Fibroblast of lung (primary cell): ENCODE results near the gene SRP14. TPM values are rescaled to one million over a fixed set of nuclear protein-coding genes. Genes with fewer than 3 reads are reported as not detected.
A peak's percentile ranks its signal among the peaks of the same experiment; 100 is the strongest.

Experiments used
- DNase-seq, 2 donors: peaks; one replicate each; pipeline versions ENCODE4 v3.0.0 to v3.0.0-alpha.2; 2010; ENCODE audit warnings: low read depth in 2 of 2
- H2AFZ ChIP-seq: 2 replicates; pipeline ENCODE4 v1.5.1; 2012; ENCODE audit warnings: low read length, control low read depth, inconsistent platforms
- H3K27ac ChIP-seq: 2 replicates; pipeline ENCODE4 v1.5.1; 2011; ENCODE audit warnings: low read length, control low read depth; ENCODE audit not compliant: insufficient read depth
- H3K27me3 ChIP-seq: 2 replicates; pipeline ENCODE4 v1.5.1; 2011; ENCODE audit warnings: mild to moderate bottlenecking, low read length; ENCODE audit not compliant: control insufficient read depth, insufficient read depth
- H3K36me3 ChIP-seq: 2 replicates; pipeline ENCODE4 v1.5.1; 2011; ENCODE audit warnings: low read length; ENCODE audit not compliant: control insufficient read depth, insufficient read depth
- H3K4me1 ChIP-seq: 2 replicates; pipeline ENCODE4 v1.5.1; 2011; ENCODE audit warnings: low read length; ENCODE audit not compliant: control insufficient read depth, insufficient read depth; ENCODE audit errors: extremely low read depth
- H3K4me2 ChIP-seq: 2 replicates; pipeline ENCODE4 v1.5.1; 2011; ENCODE audit warnings: low read length, control low read depth; ENCODE audit not compliant: insufficient read depth; ENCODE audit errors: extremely low read depth
- H3K4me3 ChIP-seq, 4 experiments: fragments of 200-600 bp in 1 of 4; sonication (generic) in 1 of 4; replicated peaks in 1 of 4; 2 replicates each; pipeline ENCODE4 v1.5.1; 2011 to 2016; ENCODE audit warnings: low read length in 4 of 4, low read depth in 3 of 4, mild to moderate bottlenecking in 3 of 4, control low read depth in 2 of 4, inconsistent platforms in 1 of 4, mixed read lengths in 1 of 4; ENCODE audit not compliant: insufficient read depth in 1 of 4; ENCODE audit errors: control extremely low read depth in 1 of 4
- H3K79me2 ChIP-seq: 2 replicates; pipeline ENCODE4 v1.5.1; 2012; ENCODE audit warnings: mild to moderate bottlenecking, low read length, inconsistent platforms; ENCODE audit not compliant: control insufficient read depth, insufficient read depth
- H3K9ac ChIP-seq: 2 replicates; pipeline ENCODE4 v1.5.1; 2011; ENCODE audit warnings: mild to moderate bottlenecking, low read length, control low read depth; ENCODE audit not compliant: insufficient read depth
- H3K9me3 ChIP-seq: 2 replicates; pipeline ENCODE4 v1.5.1; 2012; ENCODE audit warnings: low read depth, low read length; ENCODE audit not compliant: control insufficient read depth, insufficient read depth
- H4K20me1 ChIP-seq: 2 replicates; pipeline ENCODE4 v1.5.1; 2011; ENCODE audit warnings: low read length; ENCODE audit not compliant: control insufficient read depth, insufficient read depth; ENCODE audit errors: extremely low read depth
- CTCF ChIP-seq, 2 donors: IDR thresholded peaks in 1 of 2; conservative IDR thresholded peaks in 1 of 2; 1 replicate in 1 of 2; 2 replicates in 1 of 2; pipeline ENCODE4 v1.5.1; 2011 to 2012; ENCODE audit warnings: low read length in 2 of 2, control low read depth in 1 of 2, inconsistent platforms in 1 of 2, low read depth in 1 of 2, mild to moderate bottlenecking in 1 of 2
- EZH2 ChIP-seq: IDR thresholded peaks from 2 replicates; pipeline ENCODE4 v1.5.1; 2012; ENCODE audit warnings: low read length, control low read depth, mild to moderate bottlenecking; ENCODE audit errors: missing control alignments
- polyA plus RNA-seq, 2 donors: library from polyadenylated mRNA; depleted of rRNA in 1 of 2; stranded (reverse) in 1 of 2; unstranded in 1 of 2; fragments of >200 nt; gene quantifications; 2 replicates each; pipeline ENCODE4 v1.2.1, GENCODE V29; 2011 to 2012; ENCODE audit warnings: missing spikeins in 1 of 2
- total RNA-seq: library from RNA; depleted of rRNA; stranded (reverse); fragments of >200 nt; gene quantifications from 2 replicates; pipeline ENCODE4 v1.2.1, GENCODE V29; 2014

SRP14 gene
- total and polyA plus RNA-seq, 2 donors (not counting 1 experiment from before 2014, with no cell fraction given): 162 to 465 TPM

- Histone ChIP-seq H3K4me2 (no peak overlapping the region), H3K4me1 (no peaks in the 10 kb centered on the region), H3K9me3 (no peaks in the 10 kb centered on the region), H3K79me2 (no peaks in the 10 kb centered on the region), H3K4me3 (no peak overlapping the region), H2AFZ (no peak overlapping the region), H3K27ac (no peak overlapping the region), H3K27me3 (no peaks in the 10 kb centered on the region), H4K20me1 (no peaks in the 10 kb centered on the region), H3K9ac (no peak overlapping the region), H3K36me3 (peaks cover 3% of the 10 kb centered on the region)
- peak in 1 of 2 donors; percentile 28 for DNase-seq
- TF ChIP-seq EZH2 (no peak), CTCF (conservative IDR thresholded peaks at IDR 0.05 in 1 of 2, IDR thresholded peaks at IDR 0.05 in 1 of 2; ENCODE audit: low read depth in 1 of 2, low read length in 2 of 2) (peak; percentile 39 to 69)
Measured at GRCh38 chr15:40029979-40030893, 8.7 kb downstream of the SRP14 start.

GRCh38 chr15:40028853-40029252, 10.1 kb downstream of the SRP14 start:
- DNase-seq: no peak
- no peak overlapping the region for H2AFZ ChIP-seq
- no peaks in the 10 kb centered on the region for H4K20me1 ChIP-seq
- no peak overlapping the region for H3K4me2 ChIP-seq
- H3K79me2 ChIP-seq: no peaks in the 10 kb centered on the region
- H3K27ac ChIP-seq: no peak overlapping the region
- TF ChIP-seq CTCF (conservative IDR thresholded peaks at IDR 0.05 in 1 of 2, IDR thresholded peaks at IDR 0.05 in 1 of 2; ENCODE audit: low read depth in 1 of 2, low read length in 2 of 2) (no peak), EZH2 (no peak)
- H3K9me3 ChIP-seq: no peaks in the 10 kb centered on the region
- H3K4me3 ChIP-seq: no peak overlapping the region
- H3K27me3 ChIP-seq: no peaks in the 10 kb centered on the region
- H3K9ac ChIP-seq: no peak overlapping the region
- H3K36me3 ChIP-seq: peaks cover 3% of the 10 kb centered on the region
- no peaks in the 10 kb centered on the region for H3K4me1 ChIP-seq

GRCh38 chr15:40028193-40028592, 10.8 kb downstream of the SRP14 start:
- Histone ChIP-seq H4K20me1 (no peaks in the 10 kb centered on the region), H2AFZ (no peak overlapping the region), H3K9ac (no peak overlapping the region), H3K27ac (no peak overlapping the region), H3K79me2 (no peaks in the 10 kb centered on the region), H3K27me3 (no peaks in the 10 kb centered on the region), H3K9me3 (no peaks in the 10 kb centered on the region), H3K36me3 (peaks cover 3% of the 10 kb centered on the region), H3K4me2 (no peak overlapping the region), H3K4me1 (no peaks in the 10 kb centered on the region), H3K4me3 (no peak overlapping the region)
- no peak for DNase-seq
- TF ChIP-seq EZH2: no peak
- no peak for TF ChIP-seq CTCF (conservative IDR thresholded peaks at IDR 0.05 in 1 of 2, IDR thresholded peaks at IDR 0.05 in 1 of 2; ENCODE audit: low read depth in 1 of 2, low read length in 2 of 2)
